HG03354 (cell line): ENCODE data around the gene RTRAF.

Source experiments
- ATAC-seq: cut with Tn5 transposase; IDR thresholded peaks from one replicate; pipeline ENCODE4 v1.9.1; 2021; ENCODE audit warnings: mild to moderate bottlenecking; ENCODE audit not compliant: unreplicated experiment, poor library complexity, severe bottlenecking

Gene RTRAF

GRCh38 chr14:52046376-52046917, 57.1 kb downstream of the RTRAF start:
- no peak for ATAC-seq

- no peak for ATAC-seq
Measured at GRCh38 chr14:52048116-52048515, 58.8 kb downstream of the RTRAF start.

GRCh38 chr14:52048641-52049204, 59.4 kb downstream of the RTRAF start:
- ATAC-seq: no peak

GRCh38 chr14:52049271-52049670, 59.9 kb downstream of the RTRAF start:
- no peak for ATAC-seq

GRCh38 chr14:52049721-52050588, 60.6 kb downstream of the RTRAF start:
- no peak for ATAC-seq

GRCh38 chr14:52051251-52051650, 61.9 kb downstream of the RTRAF start:
- no peak for ATAC-seq

- no peak for ATAC-seq
Measured at GRCh38 chr14:52051871-52052270, 62.5 kb downstream of the RTRAF start.

GRCh38 chr14:52052288-52052943, 63.1 kb downstream of the RTRAF start:
- no peak for ATAC-seq

- ATAC-seq: no peak
Measured at GRCh38 chr14:52053044-52053443, 63.7 kb downstream of the RTRAF start.

- no peak for ATAC-seq
Measured at GRCh38 chr14:52054678-52055077, 65.3 kb downstream of the RTRAF start.

- ATAC-seq: no peak
Measured at GRCh38 chr14:52055167-52055566, 65.8 kb downstream of the RTRAF start.

- ATAC-seq: no peak
Measured at GRCh38 chr14:52058341-52058740, 69.0 kb downstream of the RTRAF start.

- no peak for ATAC-seq
Measured at GRCh38 chr14:52059649-52060048, 70.3 kb downstream of the RTRAF start.

GRCh38 chr14:52060080-52060479, 70.7 kb downstream of the RTRAF start:
- no peak for ATAC-seq
